HG02840 (cell line): ENCODE measurements around the gene UGP2.

Source experiments
- ATAC-seq: cut with Tn5 transposase; IDR thresholded peaks from one replicate; pipeline ENCODE4 v1.9.1; 2021; ENCODE audit warnings: mild to moderate bottlenecking, moderate library complexity, moderate number of reproducible peaks; ENCODE audit not compliant: unreplicated experiment, low FRiP score

UGP2 gene

GRCh38 chr2:63861220-63861822 is 19.6 kb downstream of the UGP2 start:
- ATAC-seq = no peak

DNA sequence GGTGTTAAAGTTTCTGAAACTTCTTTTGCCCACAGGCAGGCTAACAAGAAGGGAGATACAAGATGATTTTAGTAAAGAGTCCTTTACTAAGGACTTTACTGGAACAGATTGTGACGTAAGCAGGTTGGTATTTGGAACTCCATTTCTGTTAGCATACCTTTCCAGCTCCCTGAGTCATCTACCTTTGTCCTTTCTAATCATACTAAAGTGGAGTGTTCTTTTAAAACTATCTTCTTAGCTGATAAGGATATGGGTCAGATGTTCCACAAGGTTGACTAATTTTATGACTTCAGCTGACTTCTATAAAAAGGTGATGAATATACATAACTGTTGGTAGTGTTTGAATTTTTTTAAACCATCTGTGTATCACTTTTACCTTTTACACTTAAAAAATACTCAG is 21.1 kb downstream of the UGP2 start:
- no peak for ATAC-seq

GRCh38 chr2:63863707-63864106 is 22.0 kb downstream of the UGP2 start:
- ATAC-seq = no peak

DNA sequence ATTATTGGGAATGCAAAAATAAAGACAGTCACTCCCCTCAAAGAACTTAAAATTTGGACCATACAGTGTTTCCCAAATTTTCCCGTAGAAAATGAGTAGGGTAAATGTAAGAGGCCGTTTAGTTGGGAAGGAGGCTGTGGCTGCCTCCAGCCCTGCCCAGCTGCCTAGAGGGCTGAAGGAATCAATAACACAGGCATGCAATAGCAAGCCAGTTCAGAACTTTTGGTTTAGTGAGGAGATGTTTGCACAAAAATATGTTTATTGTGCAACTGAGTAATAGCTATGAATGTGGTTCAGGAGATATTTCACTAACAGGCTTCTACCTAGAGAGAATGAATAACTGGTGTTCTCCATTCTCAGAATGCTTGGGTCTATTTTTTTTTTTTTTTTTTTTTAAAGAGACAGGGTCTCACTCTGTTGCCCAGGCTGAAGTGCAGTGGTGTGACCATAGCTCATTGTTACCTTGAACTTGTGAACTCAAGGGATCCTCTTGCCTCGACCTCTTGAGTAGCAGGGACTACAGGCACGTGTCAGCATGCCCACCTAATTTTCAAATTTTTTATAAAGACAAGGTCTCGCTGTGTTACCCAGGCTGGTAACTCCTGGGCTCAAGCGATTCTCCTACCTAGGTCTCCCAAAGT is 23.6 kb downstream of the UGP2 start:
- no peak for ATAC-seq

DNA sequence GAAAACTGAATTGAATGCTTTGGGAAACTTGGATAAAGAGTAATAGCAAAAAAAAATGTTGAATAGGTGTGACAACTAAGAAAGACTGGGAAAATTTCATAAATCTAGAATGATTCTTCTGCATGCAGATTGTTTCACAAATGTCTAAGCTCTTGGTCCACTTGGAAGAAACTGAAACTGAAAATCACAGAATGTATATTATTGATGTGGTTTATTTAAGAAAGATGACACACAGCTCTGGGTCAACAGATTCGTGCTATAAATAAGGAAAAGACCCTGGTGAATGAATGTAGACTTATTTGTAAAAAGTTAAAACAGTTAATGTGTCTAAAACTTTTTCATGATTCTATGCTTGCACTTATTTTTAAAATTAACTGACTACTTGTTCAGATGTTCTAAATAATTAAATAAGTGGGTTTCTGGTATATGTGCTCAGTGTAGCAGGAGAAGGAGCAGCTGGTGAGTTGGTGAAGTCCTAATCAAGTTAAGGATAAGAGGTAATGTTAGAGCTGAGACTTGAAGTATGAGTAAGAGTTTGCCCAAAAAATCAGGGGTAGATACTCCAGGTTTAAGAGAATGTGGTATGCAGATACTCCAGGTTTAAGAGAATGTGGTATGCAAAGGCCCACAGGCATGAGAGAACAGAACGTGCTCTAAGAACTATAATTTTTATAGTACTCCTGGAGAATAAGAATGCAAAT is 24.5 kb downstream of the UGP2 start:
- no peak for ATAC-seq

DNA sequence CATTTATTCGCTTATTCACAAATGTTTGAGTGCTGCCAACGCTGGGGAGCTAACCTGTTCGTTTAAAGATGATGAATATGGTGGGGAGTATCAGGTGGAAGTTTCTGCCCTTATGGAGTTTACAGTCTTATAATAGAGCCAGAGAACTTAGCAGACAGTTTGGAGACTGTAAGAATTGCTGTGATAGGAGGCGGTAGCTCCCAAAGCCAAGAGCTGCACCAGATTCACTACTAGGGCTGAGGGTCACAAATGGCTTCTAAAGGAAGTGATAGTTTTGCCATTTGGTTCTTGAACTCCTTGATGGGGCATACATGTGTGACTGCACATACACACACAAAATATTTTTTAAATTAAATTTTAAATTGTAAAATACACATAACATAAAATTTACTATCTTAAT is 29.0 kb downstream of the UGP2 start:
- no peak for ATAC-seq

- no peak for ATAC-seq
Measured at GRCh38 chr2:63871864-63872263, 30.2 kb downstream of the UGP2 start.

- ATAC-seq = no peak
Measured at GRCh38 chr2:63872571-63873328, 31.1 kb downstream of the UGP2 start.

GRCh38 chr2:63874204-63875130 is 32.8 kb downstream of the UGP2 start:
- ATAC-seq = no peak

GRCh38 chr2:63875131-63875527 is 33.4 kb downstream of the UGP2 start:
- ATAC-seq = no peak

- ATAC-seq = no peak
Measured at GRCh38 chr2:63875559-63876245, 34.0 kb downstream of the UGP2 start.

DNA sequence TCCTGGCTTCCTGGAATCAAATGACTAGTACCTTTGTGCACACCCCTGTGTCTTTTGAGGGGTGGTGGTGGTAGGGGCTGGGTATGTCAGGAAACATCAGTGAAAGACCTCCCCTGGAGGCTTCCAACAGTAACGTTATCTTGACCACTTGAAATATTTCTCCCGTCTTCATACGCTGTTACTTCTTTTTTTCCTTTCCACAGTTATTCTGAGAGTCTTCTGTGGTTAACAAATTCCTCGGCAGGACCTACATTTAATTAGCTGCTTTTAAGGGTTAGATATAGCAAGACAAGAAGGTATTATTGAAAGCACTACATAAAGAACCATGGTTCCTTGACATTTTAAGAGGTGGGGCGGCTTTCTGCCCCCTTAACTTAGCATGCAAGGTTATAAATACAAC is 34.6 kb downstream of the UGP2 start:
- no peak for ATAC-seq

- no peak for ATAC-seq
Measured at GRCh38 chr2:63878486-63878885, 36.8 kb downstream of the UGP2 start.

DNA sequence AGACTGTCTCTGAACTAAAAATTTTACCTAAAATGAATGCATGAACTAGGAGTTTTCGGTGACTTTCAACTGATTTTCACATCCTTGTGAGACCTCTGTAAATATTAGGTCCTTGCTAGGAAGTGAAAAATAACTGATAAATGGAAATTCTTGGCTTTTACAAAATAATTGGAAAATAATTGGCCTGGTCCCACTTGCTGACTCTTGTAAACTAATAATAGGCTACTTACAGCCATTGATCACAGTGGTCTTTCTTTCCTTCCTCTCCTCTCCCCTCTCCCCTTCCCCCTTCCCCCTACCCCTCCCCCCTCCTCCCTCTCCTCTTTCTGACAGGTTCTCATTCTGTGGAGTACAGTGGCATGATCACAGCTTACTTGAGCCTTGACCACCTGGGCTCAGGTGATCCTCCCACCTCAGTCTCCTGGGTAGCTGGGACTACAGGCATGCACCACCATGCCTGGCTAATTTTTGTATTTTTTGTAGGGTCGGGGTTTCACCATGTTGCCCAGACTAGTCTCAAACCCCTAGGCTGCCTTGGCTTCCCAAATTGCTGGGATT is 38.3 kb downstream of the UGP2 start:
- no peak for ATAC-seq

- ATAC-seq = no peak
Measured at GRCh38 chr2:63880625-63881024, 38.9 kb downstream of the UGP2 start.

GRCh38 chr2:63881205-63881604 is 39.5 kb downstream of the UGP2 start:
- ATAC-seq = no peak

DNA sequence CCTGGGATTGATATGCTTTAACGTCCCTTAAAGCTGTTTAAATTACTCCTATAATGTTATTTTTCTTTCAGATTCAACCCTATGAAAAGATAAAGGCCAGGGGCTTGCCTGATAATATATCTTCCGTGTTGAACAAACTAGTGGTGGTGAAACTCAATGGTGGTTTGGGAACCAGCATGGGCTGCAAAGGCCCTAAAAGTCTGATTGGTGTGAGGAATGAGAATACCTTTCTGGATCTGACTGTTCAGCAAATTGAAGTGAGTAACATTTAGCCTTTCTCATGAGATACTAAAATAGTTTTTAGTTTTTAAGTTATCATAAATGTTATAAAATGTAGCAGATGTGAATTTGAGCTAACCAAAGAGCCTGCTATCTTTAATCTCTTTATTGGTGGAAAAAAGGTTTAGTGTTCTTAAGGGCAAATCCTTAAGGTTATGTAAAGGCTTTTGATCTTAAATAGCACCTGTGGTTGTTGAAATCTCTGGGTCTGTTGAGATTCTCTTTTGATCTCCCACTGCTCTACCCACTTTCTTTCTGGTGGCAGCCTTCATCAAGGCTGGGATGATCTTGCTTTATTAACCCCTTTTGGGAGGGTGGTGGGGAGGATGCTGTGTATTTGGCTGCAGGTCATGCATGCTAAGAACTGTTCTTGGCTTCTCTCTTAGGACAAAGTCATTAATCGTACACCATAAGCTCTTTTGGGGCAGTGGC is 40.9 kb downstream of the UGP2 start:
- no peak for ATAC-seq

GRCh38 chr2:63886445-63886844 is 44.7 kb downstream of the UGP2 start:
- no peak for ATAC-seq

DNA sequence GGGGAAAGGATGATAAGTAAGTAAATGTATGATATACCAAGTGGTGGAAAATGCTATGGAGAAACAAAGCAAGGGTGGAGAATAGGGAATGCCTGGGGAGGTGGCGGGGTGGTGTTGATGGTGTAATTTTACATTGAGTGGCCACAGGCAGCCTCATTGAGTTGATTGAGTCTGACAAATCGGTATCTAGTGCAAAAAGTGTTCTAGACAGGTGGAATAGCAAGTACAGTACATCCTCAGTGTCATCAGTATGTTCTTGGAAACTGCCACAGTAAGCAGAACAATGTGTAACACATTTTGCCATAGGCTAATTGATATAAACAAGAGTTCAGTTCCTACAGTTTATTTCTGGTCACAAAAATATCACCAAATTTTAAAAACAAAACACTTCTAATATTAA is 46.4 kb downstream of the UGP2 start:
- ATAC-seq = no peak
